Epithelial cell of proximal tubule (primary cell): Measurements from ENCODE around the gene FIBP. TPM values are rescaled to one million over a fixed set of nuclear protein-coding genes. Genes with fewer than 3 reads are reported as not detected.

ENCODE experiments used
- DNase-seq: peaks from one replicate; pipeline ENCODE4 v3.0.0-alpha.2; 2011; ENCODE audit warnings: low read depth
- H3K4me3 ChIP-seq: 2 replicates; pipeline ENCODE4 v1.5.1; 2011; ENCODE audit warnings: low read depth, mild to moderate bottlenecking, low read length
- total RNA-seq: library from RNA; depleted of rRNA; stranded (reverse); fragments of >200 nt; gene quantifications from 2 replicates; pipeline ENCODE4 v1.2.3, GENCODE V29; 2015
- TF ChIP-seq, protein P1 (sequence below): conservative IDR thresholded peaks from 2 replicates; pipeline ENCODE4 v1.5.1; 2012; ENCODE audit warnings: low read depth, mild to moderate bottlenecking, low read length

FIBP gene
- total RNA-seq, 1 donor from 2014 or later: 85.3 TPM

DNA sequence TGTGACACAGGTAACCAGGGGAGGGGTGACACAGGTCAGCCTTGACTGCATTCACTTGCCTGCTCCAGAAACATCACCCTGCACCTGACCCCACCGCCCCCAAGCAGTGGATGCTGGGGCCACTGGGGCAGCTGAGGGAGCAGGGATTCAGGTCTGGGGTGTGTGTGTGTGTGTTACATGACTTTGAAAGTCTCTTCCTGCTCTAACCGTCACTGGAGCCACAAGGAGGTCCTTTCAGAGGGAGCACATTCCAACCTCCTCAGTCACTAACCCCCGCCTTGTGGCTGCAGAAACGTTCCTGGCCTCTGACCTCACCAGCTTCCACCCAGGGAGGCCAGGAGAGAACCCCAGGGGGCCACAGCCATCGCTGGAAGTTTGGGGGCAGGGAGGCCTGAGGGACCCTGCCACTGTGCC lies 14.8 kb upstream of the FIBP start:
- no peak for DNase-seq
- H3K4me3 ChIP-seq: no peak overlapping the region
- TF ChIP-seq, protein P1, sequence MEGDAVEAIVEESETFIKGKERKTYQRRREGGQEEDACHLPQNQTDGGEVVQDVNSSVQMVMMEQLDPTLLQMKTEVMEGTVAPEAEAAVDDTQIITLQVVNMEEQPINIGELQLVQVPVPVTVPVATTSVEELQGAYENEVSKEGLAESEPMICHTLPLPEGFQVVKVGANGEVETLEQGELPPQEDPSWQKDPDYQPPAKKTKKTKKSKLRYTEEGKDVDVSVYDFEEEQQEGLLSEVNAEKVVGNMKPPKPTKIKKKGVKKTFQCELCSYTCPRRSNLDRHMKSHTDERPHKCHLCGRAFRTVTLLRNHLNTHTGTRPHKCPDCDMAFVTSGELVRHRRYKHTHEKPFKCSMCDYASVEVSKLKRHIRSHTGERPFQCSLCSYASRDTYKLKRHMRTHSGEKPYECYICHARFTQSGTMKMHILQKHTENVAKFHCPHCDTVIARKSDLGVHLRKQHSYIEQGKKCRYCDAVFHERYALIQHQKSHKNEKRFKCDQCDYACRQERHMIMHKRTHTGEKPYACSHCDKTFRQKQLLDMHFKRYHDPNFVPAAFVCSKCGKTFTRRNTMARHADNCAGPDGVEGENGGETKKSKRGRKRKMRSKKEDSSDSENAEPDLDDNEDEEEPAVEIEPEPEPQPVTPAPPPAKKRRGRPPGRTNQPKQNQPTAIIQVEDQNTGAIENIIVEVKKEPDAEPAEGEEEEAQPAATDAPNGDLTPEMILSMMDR: no peak

DNA sequence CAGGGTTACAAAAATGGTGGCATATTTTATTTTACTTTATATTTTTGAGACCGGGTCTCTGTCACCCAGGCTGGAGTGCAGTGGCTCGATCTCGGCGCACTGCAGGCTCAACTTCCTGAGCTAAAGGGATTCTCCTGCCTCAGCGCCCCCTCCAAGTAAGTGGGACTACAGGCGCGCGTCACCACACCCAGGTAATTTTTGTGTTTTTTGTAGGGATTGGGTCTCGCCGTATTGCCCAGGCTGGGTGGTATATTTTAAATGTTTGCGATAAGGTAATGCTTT lies 12.6 kb upstream of the FIBP start:
- DNase-seq: no peak
- H3K4me3 ChIP-seq: peak overlapping the region; percentile 80
- TF ChIP-seq, protein P1: no peak

DNA sequence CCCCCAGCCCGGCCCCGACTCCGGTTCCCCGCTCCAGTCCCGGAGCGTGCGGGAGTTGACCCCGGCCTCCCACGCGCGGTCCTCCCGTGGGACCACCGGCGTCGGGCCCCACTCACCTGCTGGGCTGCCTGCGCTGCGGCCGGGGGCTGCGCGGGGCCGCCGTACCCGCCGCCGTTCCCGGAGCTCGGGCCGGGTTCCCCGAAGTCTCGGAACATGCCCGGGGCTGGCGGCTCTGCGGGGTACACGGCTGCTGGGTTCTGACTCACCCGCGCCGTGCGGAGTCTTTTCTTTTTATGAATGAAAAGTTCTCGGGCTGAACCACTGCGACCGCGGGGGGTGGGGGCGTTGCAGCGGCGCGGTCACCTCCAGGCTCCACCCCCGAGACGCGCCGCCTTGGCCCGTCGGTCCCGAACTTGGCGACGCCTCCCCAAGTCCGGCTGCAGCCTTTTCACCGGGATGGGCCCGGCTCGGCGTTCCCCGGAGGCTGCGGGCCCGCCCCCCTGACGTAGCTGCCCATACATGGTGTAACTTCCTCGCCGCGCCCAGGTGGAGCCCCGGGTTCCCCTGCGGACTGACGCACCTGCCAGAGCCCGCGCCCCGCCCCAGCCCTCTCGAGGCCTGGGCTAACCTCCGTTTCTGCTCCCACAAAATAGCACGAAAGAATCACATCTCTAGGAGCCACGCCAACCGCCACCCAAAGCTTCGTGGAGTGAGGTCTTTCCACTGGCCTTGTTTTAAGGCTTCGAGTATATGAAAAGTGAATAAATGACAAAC lies 12.0 kb upstream of the FIBP start, which contains the start of gene FOSL1:
Gene FOSL1, minus strand, starts transcription at position 264 of the 774 bp plus-strand sequence. Its CDS starts 49 bp downstream, at position 215.
- no peak for DNase-seq
- TF ChIP-seq, protein P1: no peak
- H3K4me3 ChIP-seq: peak within 1 kb of the TSS; percentile 80

DNA sequence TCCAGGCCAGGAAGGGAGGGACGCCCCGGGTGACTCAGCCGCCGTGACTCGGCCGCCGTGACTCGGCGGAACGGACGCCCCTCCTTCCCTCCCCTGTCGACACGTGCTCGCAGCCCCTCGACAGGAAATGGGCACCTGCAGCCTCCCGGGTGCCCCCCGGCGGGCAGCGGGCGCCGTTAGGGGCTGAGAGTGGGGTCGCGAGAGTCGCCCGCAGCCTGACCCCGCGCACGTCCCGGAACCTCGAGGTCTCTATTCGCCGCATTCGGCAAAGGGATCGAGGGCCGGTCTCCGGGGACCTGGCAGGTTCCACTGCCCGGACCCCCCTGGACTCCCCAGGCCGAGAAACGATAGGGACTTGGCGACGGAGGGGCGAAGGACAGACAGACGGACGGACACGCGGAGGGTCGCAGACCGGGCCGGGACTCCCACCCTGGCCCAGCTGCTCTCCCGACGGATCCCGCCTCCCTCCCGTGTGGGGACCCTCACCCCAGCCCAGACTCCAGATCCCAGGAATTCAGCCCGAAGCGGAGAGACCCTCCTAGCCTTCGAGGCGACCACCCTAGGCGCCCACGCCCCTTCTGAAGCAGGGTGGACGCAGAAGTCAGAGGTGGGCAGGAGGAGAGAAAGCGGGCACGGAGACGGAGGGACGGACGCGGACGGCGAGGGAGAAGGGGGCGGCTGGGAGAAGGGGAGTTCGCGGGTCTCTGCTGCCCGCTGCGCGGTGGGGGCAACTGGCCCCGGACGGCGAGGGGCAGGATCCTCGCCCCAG lies 11.3 kb upstream of the FIBP start:
- H3K4me3 ChIP-seq: peak overlapping the region; percentile 80
- TF ChIP-seq, protein P1: no peak
- DNase-seq: no peak

DNA sequence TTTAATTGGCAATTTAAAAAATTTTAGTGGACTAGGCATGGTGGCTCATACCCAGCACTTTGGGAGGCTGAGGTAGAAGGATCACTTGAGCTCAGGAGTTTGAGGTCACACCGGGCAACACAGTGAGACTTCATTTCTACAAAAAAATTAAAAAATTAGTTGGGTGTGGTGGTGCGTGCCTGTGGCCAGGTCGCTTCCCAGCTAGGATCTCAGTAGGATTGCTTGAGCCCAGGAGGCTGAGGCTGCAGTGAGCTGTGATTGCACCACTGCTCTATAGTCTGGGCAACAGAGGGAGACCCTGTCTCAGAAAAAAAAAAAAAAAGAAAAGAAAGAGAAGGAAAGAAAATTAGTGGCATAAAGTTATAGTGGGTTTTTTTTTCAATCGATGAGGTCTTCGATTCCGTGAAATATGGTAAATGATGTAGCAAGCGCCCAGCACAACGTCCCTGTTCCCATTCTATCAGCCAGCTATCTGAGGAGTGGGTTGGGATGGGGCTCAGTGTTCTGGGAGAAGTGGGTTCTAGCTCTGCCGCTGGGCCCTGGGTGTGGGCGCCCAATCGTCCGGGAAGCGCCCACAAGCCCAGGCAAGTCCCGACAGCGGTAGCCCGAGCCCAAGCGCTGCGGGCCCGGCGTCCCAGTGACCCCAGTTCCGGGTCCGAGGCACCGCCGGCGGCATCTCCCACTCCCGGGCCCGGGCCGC lies 10.5 kb upstream of the FIBP start:
- DNase-seq: no peak
- peak overlapping the region; percentile 80 for H3K4me3 ChIP-seq
- TF ChIP-seq, protein P1: no peak

DNA sequence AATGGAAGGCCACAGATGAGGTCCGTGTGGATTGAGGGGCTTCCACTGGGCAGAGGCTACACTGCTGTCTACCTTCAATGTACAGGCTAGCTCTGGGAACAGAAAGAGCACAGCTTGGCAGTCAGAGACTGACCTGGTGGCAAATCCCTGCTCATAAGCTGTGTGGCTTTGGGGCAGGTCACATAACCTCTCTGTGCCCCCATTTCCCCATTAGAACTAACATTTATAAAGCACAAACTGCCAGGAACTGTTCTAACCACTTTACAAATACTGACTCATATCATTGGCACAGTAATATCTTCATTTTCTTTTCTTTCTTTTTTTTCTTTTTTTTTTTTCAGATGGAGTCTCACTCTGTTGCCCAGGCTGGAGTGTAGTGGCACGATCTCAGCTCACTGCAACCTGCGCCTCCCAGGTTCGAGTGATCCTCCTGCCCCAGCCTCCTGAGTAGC lies 8.8 kb upstream of the FIBP start:
- no peak for DNase-seq
- H3K4me3 ChIP-seq: no peak overlapping the region

More for the DNA sequence above, 8.8 kb upstream of the FIBP start:
- TF ChIP-seq, protein P1: no peak
